ENCODE data around the gene SH3RF3. TPM values are rescaled to one million over a fixed set of nuclear protein-coding genes. Genes with fewer than 3 reads are reported as not detected.
A peak's percentile ranks its signal among the peaks of the same experiment; 100 is the strongest.

SH3RF3 gene
- total RNA-seq, 2 donors from 2014 or later, result 37.4 to 61.7 TPM

DNA sequence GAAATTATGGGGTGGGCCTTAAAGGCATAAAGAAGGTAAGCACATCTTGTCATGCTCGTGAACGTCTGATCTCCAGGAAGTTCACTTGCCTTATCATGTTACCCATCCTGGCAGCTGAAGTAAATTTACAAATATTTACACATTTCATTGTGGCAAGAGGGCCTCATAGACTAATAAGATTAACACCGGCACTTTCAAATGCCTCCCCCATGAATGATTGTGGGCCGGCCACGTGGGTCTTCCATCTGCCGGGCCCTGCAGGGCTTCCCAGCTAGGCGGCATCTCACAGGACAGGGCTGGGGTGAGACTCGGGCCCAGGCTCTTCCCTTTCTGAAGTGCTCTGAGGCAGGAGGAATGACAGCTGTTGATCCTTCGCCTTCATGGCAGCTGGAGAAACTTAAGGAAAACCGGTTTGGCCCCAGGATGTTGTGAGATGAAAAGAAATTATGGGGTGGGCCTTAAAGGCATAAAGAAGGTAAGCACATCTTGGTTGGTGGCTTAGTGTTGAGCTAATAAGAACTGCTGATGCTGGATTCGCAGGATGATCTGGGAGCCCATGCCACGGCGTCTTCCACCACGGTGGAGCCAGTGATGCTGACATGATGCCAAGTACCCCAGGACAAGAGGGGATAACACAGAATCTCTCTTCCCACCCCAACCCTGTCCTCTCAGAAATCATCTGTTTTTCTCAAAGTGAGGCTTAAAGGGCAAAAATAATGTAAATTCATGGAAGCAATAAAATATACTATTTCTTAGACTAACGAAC, 308.5 kb downstream of the SH3RF3 start:
- no peak for DNase-seq (ENCODE audit: low spot score)
- no peak for ATAC-seq (ENCODE audit: insufficient number of reproducible peaks, low FRiP score, low read depth)

DNA sequence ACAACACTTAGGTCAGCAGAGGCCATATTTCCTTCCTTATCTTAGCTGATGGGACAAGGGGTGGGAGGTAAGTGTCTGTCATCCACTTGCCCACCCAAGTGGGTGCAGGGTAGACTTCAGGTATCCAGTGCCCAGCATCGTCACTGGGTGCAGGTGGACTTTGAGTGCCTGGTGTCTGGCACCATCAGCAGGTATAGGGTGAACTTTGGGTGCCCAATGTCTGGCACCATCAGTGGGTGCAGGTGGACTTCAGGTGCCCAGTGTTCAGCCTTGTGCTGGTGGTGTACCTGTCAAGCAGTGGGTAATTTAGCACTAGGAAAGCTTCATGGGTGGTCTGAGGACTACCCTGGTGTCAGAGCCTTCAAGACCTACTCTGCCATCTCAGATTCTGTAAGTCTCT, 309.1 kb downstream of the SH3RF3 start:
- Histone ChIP-seq H3K27ac (peak overlapping the region; percentile 93 to 95), H3K4me1 (ENCODE audit: control insufficient read depth in 1 of 2, low read depth in 2 of 2) (peaks cover 40 to 58% of the 10 kb centered on the region in 2 donors), H3K4me3 (no peak overlapping the region), H3K36me3 (peaks cover 3% of the 10 kb centered on the region), H3K9me3 (peaks cover 7% of the 10 kb centered on the region), H3K27me3 (replicated peaks; ENCODE audit: insufficient read depth) (no peaks in the 10 kb centered on the region)
- no peak for ATAC-seq (ENCODE audit: insufficient number of reproducible peaks, low FRiP score, low read depth)
- no peak for DNase-seq (ENCODE audit: low spot score)
- TF ChIP-seq, protein P1, sequence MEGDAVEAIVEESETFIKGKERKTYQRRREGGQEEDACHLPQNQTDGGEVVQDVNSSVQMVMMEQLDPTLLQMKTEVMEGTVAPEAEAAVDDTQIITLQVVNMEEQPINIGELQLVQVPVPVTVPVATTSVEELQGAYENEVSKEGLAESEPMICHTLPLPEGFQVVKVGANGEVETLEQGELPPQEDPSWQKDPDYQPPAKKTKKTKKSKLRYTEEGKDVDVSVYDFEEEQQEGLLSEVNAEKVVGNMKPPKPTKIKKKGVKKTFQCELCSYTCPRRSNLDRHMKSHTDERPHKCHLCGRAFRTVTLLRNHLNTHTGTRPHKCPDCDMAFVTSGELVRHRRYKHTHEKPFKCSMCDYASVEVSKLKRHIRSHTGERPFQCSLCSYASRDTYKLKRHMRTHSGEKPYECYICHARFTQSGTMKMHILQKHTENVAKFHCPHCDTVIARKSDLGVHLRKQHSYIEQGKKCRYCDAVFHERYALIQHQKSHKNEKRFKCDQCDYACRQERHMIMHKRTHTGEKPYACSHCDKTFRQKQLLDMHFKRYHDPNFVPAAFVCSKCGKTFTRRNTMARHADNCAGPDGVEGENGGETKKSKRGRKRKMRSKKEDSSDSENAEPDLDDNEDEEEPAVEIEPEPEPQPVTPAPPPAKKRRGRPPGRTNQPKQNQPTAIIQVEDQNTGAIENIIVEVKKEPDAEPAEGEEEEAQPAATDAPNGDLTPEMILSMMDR (IDR thresholded peaks at IDR 0.05), result no peak

More for the DNA sequence above, 308.5 kb downstream of the SH3RF3 start:
- H3K4me3 ChIP-seq, result no peak overlapping the region
- H3K4me1 ChIP-seq (ENCODE audit: control insufficient read depth in 1 of 2, low read depth in 2 of 2), result peaks cover 40 to 58% of the 10 kb centered on the region in 2 donors
- H3K36me3 ChIP-seq, result no peaks in the 10 kb centered on the region
- TF ChIP-seq, protein P1 (IDR thresholded peaks at IDR 0.05), result no peak
- peaks cover under 1% of the 10 kb centered on the region for H3K9me3 ChIP-seq
- H3K27me3 ChIP-seq (replicated peaks; ENCODE audit: insufficient read depth), result no peaks in the 10 kb centered on the region
- H3K27ac ChIP-seq, result peak overlapping the region; percentile 93 to 95

GRCh38 chr2:109438773-109439389, 309.9 kb downstream of the SH3RF3 start:
- Histone ChIP-seq H3K4me1 (ENCODE audit: control insufficient read depth in 1 of 2, low read depth in 2 of 2) (peaks cover 40 to 58% of the 10 kb centered on the region in 2 donors), H3K4me3 (no peak overlapping the region), H3K27me3 (replicated peaks; ENCODE audit: insufficient read depth) (no peaks in the 10 kb centered on the region), H3K27ac (peak overlapping the region; percentile 93 to 95), H3K36me3 (peaks cover 4% of the 10 kb centered on the region), H3K9me3 (peaks cover 7% of the 10 kb centered on the region)
- peak; percentile 70 for ATAC-seq (ENCODE audit: insufficient number of reproducible peaks, low FRiP score, low read depth)
- TF ChIP-seq, protein P1 (IDR thresholded peaks at IDR 0.05), result no peak
- DNase-seq (ENCODE audit: low spot score), result peak; percentile 85

DNA sequence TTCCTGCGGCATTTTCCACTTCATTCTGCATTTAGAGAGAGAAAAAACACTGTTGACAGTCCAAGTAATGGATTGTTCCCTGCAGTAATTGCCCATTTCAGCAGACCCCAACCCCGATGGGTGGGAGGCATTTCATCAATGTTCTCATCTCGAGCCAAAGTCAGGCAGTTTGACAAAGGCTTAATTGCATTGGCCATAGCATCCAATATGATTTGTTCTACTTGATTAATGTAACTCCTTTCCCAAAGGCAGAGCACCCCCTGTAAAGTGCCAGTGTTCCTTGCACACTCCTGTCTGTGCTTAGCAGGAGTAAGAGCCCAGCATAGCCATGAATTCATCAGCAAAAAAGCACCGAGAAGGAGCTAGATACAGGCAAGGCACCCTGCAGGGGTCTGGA, 310.4 kb downstream of the SH3RF3 start:
- Histone ChIP-seq H3K27me3 (replicated peaks; ENCODE audit: insufficient read depth) (no peaks in the 10 kb centered on the region), H3K4me1 (ENCODE audit: control insufficient read depth in 1 of 2, low read depth in 2 of 2) (peaks cover 40 to 58% of the 10 kb centered on the region in 2 donors), H3K27ac (peak overlapping the region; percentile 93 to 95), H3K4me3 (no peak overlapping the region), H3K36me3 (peaks cover 4% of the 10 kb centered on the region), H3K9me3 (peaks cover 7% of the 10 kb centered on the region)
- TF ChIP-seq, protein P1 (IDR thresholded peaks at IDR 0.05), result no peak
- ATAC-seq (ENCODE audit: insufficient number of reproducible peaks, low FRiP score, low read depth) (no peak), DNase-seq (ENCODE audit: low spot score) (no peak)

DNA sequence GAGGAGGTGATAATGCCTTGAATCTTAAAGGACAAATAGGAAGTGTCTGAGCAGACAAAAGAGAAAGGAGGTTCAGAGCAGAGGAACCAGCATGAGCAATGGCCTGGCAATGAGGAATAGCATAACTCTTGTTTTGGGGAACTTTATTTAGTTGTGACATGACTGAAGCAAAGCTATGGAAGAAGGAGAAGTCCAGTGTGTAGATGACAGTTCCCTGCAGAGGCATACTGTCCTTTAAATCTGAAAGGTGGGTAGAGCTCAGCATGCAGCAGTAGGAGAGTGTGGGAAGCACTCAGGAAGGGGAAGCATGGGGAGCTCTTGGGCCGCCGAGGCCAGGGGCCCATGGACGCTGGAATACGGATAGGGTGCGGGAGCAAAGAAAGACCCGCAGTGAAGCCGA, 311.0 kb downstream of the SH3RF3 start:
- DNase-seq (ENCODE audit: low spot score), result no peak
- ATAC-seq (ENCODE audit: insufficient number of reproducible peaks, low FRiP score, low read depth), result no peak

More for the DNA sequence above, 311.0 kb downstream of the SH3RF3 start:
- peaks cover 4% of the 10 kb centered on the region for H3K36me3 ChIP-seq
- H3K4me1 ChIP-seq (ENCODE audit: control insufficient read depth in 1 of 2, low read depth in 2 of 2), result peaks cover 40 to 55% of the 10 kb centered on the region in 2 donors
- peak overlapping the region; percentile 93 to 95 for H3K27ac ChIP-seq
- TF ChIP-seq, protein P1 (IDR thresholded peaks at IDR 0.05), result no peak
- H3K27me3 ChIP-seq (replicated peaks; ENCODE audit: insufficient read depth), result no peaks in the 10 kb centered on the region
- H3K9me3 ChIP-seq, result peaks cover 7% of the 10 kb centered on the region
- no peak overlapping the region for H3K4me3 ChIP-seq

Measured in thoracic aorta (tissue), 2 donors.